SK-N-MC (cell line): ENCODE data around the gene OR6B1.

Experiments used
- EZH2 ChIP-seq: fragments of 200-600 bp; sonication (generic); IDR thresholded peaks from one replicate; pipeline ENCODE4 v1.6.1; 2017; ENCODE audit warnings: antibody characterized with exemption
- POLR2AphosphoS5 ChIP-seq: IDR thresholded peaks from 2 replicates; pipeline ENCODE4 v1.6.1; 2012; ENCODE audit warnings: mild to moderate bottlenecking, low read depth, low read length, borderline replicate concordance

- TF ChIP-seq EZH2 (no peak), POLR2AphosphoS5 (no peak)
Observed at GRCh38 chr7:144048648-144049047, 48.5 kb downstream of the OR6B1 start, which contains the start of gene OR2A5.
